Astrocyte of the spinal cord (primary cell): ENCODE data around the gene COX18.
A peak's percentile ranks its signal among the peaks of the same experiment; 100 is the strongest.

Experiments used
- DNase-seq: peaks from one replicate; pipeline ENCODE4 v3.0.0; 2011; ENCODE audit warnings: low read depth, low spot score
- H3K4me3 ChIP-seq: 2 replicates; pipeline ENCODE4 v1.5.1; 2011; ENCODE audit warnings: low read depth, mild to moderate bottlenecking, low read length, moderate library complexity
- in situ Hi-C: cut with HindIII; loops from 2 replicates; pipeline ENCODE4 v1.10.0; 2017; ENCODE audit warnings: low sequenced_read_pairs
- TF ChIP-seq, protein P1 (sequence below): IDR thresholded peaks from 2 replicates; pipeline ENCODE4 v1.5.1; 2012; ENCODE audit warnings: low read depth, mild to moderate bottlenecking, low read length, inconsistent platforms

The COX18 gene, protein sequence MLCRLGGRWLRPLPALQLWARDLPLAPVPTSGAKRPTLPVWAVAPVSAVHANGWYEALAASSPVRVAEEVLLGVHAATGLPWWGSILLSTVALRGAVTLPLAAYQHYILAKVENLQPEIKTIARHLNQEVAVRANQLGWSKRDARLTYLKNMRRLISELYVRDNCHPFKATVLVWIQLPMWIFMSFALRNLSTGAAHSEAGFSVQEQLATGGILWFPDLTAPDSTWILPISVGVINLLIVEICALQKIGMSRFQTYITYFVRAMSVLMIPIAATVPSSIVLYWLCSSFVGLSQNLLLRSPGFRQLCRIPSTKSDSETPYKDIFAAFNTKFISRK

DNA sequence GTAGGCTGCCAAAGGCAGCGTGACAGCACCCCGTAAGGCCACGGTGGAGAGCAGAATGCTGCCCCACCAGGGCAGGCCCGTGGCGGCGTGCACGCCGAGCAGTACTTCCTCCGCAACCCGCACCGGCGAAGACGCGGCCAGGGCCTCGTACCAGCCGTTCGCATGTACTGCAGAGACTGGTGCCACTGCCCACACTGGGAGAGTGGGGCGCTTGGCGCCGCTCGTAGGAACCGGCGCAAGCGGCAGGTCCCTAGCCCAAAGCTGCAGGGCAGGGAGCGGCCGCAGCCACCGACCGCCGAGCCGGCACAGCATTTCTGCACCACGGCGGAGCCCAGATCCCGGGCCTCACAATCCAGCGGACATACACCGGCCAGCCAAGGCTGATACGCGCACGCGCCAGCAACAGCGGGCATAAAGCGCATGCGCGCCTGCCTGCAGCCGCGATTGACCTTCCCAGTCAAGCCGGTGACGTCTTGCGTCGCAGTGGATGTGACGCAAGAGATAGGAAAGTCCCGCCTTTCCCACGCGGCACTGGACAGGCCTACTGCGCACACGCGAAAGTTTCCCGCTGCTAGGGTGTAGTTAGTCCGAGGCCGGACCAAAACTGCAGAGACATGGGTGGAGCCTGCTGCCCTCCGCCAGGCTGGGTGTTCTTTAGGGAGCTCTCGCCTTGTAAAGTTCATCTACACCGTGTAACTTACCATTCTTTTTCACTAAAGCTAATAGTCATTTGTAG is at the start of gene COX18:
Gene COX18 (minus strand): TSS at position 379 of the 736 bp plus-strand sequence. CDS start 67 bp downstream, at position 312.
- DNase-seq, result peak; percentile 99
- in situ Hi-C loops, result no loop called here
- TF ChIP-seq, protein P1, sequence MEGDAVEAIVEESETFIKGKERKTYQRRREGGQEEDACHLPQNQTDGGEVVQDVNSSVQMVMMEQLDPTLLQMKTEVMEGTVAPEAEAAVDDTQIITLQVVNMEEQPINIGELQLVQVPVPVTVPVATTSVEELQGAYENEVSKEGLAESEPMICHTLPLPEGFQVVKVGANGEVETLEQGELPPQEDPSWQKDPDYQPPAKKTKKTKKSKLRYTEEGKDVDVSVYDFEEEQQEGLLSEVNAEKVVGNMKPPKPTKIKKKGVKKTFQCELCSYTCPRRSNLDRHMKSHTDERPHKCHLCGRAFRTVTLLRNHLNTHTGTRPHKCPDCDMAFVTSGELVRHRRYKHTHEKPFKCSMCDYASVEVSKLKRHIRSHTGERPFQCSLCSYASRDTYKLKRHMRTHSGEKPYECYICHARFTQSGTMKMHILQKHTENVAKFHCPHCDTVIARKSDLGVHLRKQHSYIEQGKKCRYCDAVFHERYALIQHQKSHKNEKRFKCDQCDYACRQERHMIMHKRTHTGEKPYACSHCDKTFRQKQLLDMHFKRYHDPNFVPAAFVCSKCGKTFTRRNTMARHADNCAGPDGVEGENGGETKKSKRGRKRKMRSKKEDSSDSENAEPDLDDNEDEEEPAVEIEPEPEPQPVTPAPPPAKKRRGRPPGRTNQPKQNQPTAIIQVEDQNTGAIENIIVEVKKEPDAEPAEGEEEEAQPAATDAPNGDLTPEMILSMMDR, result no peak

DNA sequence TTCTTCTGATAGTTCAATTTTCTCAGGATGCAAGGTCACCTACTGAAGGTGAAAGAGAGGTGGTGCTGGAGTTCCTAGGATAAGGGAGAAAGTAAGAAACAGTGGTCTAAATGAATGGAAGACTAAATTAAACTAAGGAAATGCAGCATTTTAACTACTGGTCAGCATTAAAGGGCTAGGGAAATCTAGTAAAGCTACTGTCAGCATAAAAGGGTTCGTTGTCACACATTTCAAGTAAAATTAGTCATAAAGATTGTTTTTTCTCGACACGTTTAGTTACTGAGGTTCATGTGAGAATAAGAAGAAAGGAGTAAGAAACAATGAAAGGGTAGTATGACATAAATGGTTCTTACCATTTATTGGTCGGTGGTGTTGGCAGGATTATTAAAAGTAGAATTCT is 40.0 kb upstream of the COX18 start:
- no peak overlapping the region for H3K4me3 ChIP-seq
- in situ Hi-C loops, result no loop called here
- DNase-seq, result no peak
- TF ChIP-seq, protein P1, result no peak

More for the DNA sequence above, at the start of gene COX18:
- H3K4me3 ChIP-seq, result peak within 1 kb of the TSS; percentile 80

DNA sequence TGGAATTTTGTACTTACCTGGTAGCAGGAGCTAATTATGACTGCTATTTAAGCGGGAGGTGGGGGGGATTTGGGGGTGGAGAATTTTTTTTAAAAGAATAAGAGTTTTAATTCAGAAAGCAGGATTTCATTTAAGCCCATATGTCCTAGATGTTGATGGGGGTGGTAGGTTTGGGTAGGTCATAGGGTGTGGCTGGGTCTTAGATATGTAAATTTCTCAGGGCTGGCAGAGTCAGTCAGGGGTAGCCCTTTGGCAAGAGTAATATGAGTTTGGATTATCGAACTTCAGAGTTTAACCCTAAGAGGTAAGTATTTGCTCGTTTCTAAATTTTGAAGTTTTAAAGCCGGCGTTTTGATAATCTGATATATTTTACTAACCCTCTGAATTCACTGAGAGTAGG is 35.2 kb upstream of the COX18 start:
- TF ChIP-seq, protein P1, result no peak

DNA sequence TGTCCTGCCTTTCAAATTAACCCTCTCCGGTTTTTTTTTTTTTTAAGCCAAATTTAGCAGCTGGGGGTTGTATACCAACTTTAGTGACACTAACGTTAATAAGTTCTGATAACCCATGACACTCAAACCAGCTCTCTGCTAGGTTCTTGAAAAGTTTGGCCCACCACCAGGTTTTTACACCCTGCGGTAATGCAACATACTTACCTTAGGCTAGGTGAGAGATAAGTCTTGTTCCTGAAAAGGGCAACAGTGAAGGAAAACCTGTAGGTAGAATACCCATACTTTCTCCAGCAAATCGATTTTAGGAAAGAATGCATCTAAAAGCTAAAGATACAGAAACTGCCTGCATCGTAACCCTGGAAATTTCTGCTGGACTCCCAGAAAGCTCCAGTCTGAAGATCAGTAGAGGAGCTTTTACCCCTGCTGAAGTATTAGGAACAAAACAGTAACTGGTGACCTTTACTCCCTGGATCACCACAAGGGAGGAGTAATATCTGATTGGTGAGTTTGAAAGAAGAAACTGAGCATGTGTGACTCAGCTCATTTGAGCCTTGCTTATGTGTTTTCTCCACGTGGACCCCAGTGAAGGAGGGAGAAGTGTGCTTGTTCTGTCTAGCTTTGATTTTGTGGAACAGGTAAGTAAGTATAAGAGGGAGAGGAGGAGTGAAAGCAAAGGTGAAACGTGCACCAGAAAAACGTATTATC is 34.4 kb upstream of the COX18 start:
- TF ChIP-seq, protein P1, result no peak
- peak; percentile 10 for DNase-seq
- in situ Hi-C loops, result no loop called here
- no peak overlapping the region for H3K4me3 ChIP-seq

More for the DNA sequence above, 35.2 kb upstream of the COX18 start:
- no peak overlapping the region for H3K4me3 ChIP-seq
- no peak for DNase-seq
- in situ Hi-C loops, result no loop called here

DNA sequence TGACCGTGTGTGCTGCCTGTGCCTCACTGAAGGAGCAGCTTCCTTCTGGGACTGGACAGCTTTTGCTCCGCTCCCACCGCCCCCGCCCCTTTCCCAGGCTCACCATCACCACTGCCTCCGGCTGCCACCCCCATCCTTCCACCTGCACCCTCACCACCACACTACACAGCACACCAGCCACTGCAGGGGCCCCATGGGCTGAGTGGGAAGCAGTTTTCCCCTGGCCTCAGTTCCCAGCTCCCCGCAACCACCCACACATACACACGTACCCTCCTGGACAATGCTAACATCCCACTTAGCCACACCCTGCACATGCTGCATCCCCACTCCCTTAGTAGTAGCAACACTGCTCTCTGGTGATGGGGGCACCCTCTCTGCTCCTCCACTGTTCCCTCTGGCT is 29.6 kb upstream of the COX18 start:
- in situ Hi-C loops, result no loop called here
- no peak overlapping the region for H3K4me3 ChIP-seq
- TF ChIP-seq, protein P1, result no peak
- no peak for DNase-seq

DNA sequence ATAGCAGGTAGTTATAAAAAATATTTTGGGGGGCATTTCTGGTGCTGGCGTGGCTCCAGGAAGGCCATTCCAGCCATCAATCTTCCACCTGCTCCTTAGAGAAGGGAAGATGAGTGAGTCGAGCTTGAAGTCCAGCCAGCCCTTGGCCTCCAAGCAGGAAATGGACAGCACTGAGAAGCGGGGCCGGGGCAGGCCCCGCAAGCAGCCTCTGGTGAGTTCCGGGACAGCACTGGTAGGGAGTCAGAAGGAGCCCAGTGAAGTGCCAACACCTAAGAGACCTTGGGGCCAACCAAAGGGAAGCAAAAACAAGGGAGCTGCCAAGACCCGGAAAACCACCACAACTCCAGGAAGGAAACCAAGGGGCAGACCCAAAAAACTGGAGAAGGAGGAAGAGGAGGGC is 29.2 kb upstream of the COX18 start:
- in situ Hi-C loops, result no loop called here
- TF ChIP-seq, protein P1, result no peak
- no peak for DNase-seq
- H3K4me3 ChIP-seq, result no peak overlapping the region
